HG02973 (cell line): Measurements from ENCODE around the gene TMC4.
"Not testable (repeated sequence)": the region's sequence is repeated elsewhere in the genome, so short reads cannot be mapped to it uniquely, and the experiment has no call there.

Experiments used
- ATAC-seq: cut with Tn5 transposase; IDR thresholded peaks from one replicate; pipeline ENCODE4 v1.9.1; 2021; ENCODE audit warnings: moderate library complexity; ENCODE audit not compliant: unreplicated experiment

Gene TMC4

DNA sequence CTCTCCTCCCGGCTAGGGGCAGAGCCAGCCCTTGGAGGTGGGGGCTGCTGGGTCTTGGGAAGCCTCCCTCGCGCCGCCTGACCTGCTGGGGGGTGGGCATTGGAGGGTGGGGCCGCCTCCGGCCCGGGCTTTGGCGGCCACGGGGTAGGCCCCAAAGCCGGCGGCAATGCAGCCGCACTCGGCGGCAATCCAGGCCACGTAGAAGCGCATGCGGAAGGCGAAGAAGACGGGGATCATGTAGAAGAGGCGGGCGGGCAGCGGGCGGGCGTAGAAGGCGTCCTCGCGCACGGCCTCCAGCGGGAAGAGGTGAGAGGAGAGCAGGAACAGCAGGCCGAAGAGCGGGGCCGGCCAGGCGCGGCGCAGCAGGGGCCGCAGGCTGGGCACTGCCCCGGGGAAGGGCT lies 7.7 kb upstream of the TMC4 start:
- no peak for ATAC-seq

- ATAC-seq: no peak
Observed at GRCh38 chr19:54179921-54180461, 7.0 kb upstream of the TMC4 start.

- ATAC-seq: no peak
Observed at GRCh38 chr19:54179262-54179852, 6.4 kb upstream of the TMC4 start.

DNA sequence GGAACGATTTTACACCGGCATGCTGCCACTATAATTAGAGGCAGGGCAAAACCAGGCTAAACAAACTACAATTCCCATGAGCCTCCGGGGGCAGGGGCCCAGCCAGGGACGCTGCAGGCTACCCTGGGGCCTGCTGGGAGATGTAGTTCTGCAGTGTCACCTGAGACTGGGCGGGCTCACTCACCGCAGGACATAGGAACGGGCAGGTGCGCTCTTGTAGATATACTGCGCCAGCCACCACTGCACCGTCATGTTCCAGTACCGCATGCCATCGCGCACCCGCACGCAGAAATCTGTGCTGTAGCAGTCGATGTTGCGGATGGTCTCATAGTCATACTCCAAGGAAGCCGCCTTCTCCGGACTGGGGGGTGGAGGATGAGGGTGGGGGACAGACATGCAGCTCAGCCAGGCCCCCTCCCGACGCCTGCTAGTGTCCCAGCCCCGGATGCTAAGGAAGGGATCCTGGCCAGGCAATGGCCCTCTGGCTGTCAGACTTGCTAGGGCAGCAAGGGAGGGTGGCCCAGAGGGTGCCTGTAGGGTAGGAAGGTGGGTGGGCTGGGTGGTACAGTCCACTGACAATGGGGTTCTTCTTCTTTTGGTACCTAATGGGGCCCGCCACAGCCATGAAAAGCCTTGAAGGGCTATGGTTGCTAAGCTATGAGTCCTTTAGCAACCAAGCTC lies 5.8 kb upstream of the TMC4 start:
- no peak for ATAC-seq

GRCh38 chr19:54173951-54174834 lies 1.2 kb upstream of the TMC4 start:
- ATAC-seq: no peak

- no peak for ATAC-seq
Observed at GRCh38 chr19:54173359-54173699, 369 bp upstream of the TMC4 start.

DNA sequence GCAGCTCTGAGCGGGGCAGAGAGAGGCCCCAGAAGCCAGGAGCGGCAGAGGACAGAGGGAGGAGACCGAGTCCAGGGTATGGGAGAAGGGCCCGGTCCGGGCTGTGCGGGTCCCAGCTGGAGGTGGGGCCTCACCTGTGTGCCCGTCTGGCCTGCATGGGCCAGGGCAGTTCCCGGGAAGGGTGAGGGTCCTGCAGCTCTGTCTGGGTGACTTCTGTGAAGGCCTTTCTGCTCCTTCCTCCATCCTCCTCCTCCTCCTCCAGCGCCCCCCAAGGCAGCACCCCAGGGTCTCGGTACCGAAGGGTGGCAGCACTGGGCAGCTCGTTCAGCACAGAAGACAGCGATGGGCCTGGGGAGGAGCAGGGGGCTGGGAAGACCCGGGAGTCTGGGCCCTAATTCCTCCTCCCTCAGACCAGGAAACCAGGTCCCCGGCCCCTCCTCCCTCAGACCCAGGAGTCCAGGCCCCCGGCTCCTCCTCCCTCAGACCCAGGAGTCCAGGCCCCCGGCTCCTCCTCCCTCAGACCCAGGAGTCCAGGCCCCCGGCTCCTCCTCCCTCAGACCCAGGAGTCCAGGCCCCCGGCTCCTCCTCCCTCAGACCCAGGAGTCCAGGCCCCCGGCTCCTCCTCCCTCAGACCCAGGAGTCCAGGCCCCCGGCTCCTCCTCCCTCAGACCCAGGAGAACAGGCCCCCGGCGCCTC lies 1.1 kb downstream of the TMC4 start:
- not testable (repeated sequence) for ATAC-seq

GRCh38 chr19:54169149-54169740 lies 3.7 kb downstream of the TMC4 start:
- ATAC-seq: no peak

- ATAC-seq: no peak
Observed at GRCh38 chr19:54168174-54168917, 4.6 kb downstream of the TMC4 start.

GRCh38 chr19:54165222-54165621 lies 7.7 kb downstream of the TMC4 start:
- ATAC-seq: no peak

GRCh38 chr19:54164369-54165068 lies 8.4 kb downstream of the TMC4 start:
- no peak for ATAC-seq

DNA sequence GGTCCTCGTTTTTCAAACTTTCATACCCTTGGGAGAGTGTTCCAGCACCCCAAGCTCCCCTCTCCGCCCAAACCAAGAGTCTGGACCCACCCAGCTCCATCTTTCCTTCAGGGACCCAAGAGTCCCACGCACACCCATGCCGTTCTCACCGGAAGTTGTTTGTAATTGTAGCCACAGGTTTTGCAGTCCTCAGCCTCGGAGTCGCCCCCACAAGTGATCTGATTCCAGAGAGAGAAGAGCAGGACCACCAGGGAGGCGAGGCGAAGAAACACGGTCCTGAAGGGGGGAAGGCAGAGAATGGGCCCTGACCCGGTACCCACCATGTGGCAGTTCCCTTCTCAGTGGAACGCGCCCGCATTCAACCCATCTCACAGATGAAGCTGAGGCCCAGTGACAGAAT lies 10.1 kb downstream of the TMC4 start:
- no peak for ATAC-seq

DNA sequence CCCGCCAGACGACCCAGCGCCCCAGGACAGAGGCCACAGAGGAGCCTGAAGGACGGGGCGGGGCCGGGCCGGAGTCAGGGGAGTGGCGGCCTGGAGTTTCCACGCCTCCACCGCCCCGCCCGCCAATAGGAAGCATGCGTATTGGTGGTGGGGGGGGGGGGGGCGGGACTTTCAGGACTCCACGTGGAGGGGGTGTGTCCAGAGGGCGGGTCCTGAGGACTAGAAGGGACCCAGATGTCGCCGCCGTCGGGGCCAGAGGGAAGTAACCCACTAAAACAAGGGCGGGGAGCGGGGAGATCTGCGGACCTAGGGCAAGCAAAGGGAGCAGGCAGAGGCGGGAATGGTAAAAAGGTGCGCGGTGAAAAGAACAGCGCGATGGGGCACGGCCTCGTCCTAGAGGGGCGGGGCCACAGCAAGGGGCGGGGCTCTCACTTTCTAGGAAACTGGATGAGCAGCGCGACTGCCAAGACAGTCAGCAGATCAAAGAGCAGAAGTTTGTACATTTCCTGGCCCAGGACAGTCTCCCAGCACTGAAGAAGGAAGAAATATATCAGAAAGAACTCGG lies 10.6 kb downstream of the TMC4 start:
- ATAC-seq: no peak

DNA sequence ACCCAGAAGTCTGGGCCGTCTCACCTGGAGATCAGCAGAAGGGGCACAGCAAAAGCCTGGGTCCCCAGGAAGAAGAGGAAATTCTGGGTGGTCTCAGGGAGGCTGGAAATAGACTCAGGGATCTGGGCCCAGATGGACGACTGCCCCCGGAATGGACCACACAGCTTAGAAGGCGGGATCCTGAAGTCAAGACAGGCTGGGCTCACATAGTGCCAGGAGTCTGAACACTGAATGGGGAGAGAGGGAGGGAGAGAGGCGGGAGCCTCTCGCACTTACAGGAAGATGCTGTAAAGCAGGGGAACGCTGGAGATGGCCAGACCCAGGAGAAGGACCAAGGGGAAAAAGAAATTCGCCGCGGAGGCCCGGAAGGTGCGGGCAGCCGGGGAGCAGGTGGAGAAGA lies 12.1 kb downstream of the TMC4 start:
- no peak for ATAC-seq

DNA sequence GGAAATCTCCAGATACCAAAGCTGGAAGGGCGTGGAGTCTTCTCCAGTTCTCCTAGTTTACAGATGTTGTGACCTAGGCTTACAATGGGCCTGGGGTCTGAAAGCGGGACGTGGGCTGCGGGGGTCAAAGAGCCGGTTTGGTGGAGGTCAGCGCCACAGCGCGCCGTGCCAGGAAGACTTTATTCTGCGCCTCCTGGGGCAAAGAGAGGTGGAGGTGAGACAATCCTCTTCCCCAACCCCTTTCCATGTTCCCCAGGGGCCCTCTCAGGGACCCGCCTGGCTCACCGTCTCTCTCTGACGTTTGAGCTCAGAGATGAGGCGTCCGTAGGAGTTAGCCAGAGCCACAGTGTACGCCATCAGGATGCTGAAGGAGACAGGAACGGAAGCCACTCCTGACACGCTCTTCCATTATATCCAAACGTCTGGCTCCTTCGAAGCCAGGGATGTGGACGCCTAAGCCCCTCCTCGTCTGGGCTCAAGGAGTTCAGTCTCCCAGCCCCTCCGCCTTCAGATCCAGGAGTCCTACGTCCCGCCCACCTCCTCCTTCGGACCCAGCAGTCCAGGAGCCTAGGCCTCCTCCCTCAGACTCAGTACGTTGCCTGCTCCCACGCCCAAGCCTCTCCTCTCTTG lies 12.7 kb downstream of the TMC4 start:
- ATAC-seq: no peak

- ATAC-seq: peak; percentile 76
Observed at GRCh38 chr19:54159352-54160181, 13.4 kb downstream of the TMC4 start, which contains the start of gene LENG1. Gene LENG1, minus strand, starts transcription at chr19:54159721. Its CDS starts 26 bp downstream, at chr19:54159695.

- ATAC-seq: no peak
Observed at GRCh38 chr19:54158812-54159351, 14.1 kb downstream of the TMC4 start.
